ENCODE data around the gene TUB. TPM values are rescaled to one million over a fixed set of nuclear protein-coding genes. Genes with fewer than 3 reads are reported as not detected.

TUB gene
- polyA plus RNA-seq, 1 donor (not counting 4 experiments of a cell fraction or from before 2014, with no cell fraction given): 0.84 TPM

DNA sequence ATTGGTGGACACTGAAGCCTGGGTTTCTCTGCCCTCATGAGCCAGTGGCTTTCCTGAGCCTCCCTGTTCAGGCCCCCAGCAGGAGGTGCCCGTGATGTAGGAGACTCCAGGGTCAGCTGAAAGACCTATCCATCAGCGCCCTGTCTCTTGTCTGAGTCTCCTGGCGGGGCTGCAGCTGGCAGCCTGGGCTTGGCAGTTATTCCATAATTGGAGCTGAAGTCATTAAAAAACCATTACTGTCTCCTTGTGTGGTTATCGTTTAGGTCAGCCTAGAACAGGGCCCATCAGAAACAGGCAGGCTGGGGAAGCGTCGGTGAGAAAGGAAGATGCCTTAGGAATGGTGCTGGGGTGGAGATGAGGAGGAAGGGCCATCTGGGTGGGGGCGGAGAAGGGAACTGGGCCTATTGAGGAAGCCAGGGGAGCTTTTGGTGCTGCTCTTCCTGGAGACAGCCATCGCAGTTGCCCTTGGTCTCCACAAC is 5.0 kb downstream of the TUB start:
- DNase-seq (ENCODE audit: low read depth, low spot score): no peak
- Histone ChIP-seq H3K27ac (ENCODE audit: control insufficient read depth, insufficient read depth, low read length) (no peak overlapping the region), H3K9me3 (ENCODE audit: control insufficient read depth, low read depth, low read length) (no peaks in the 10 kb centered on the region), H3K4me1 (ENCODE audit: control insufficient read depth, extremely low read depth, insufficient read depth, low read length) (peaks cover 9% of the 10 kb centered on the region), H3K36me3 (ENCODE audit: control insufficient read depth in 2 of 2, extremely low read depth in 1 of 2, insufficient read depth in 2 of 2, low read length in 2 of 2) (no peaks in the 10 kb centered on the region), H2AFZ (ENCODE audit: control insufficient read depth, low read length) (no peak overlapping the region), H3K9me1 (ENCODE audit: control insufficient read depth, extremely low read depth, insufficient read depth, low read length) (no peaks in the 10 kb centered on the region), H4K20me1 (ENCODE audit: control insufficient read depth, extremely low read depth, insufficient read depth, low read length) (no peaks in the 10 kb centered on the region), H3K27me3 (ENCODE audit: control insufficient read depth, extremely low read depth, insufficient read depth, low read length) (peaks cover 7% of the 10 kb centered on the region), H3K4me2 (ENCODE audit: control insufficient read depth, extremely low read depth, insufficient read depth, low read depth, low read length) (no peak overlapping the region), H3K79me2 (ENCODE audit: control insufficient read depth, insufficient read depth, low read length) (no peaks in the 10 kb centered on the region), H3K9ac (ENCODE audit: control insufficient read depth, extremely low read depth, insufficient read depth, low read length) (no peak overlapping the region), H3K4me3 (ENCODE audit: control insufficient read depth in 2 of 3, extremely low read depth in 1 of 3, insufficient read depth in 2 of 3, low read depth in 1 of 3, low read length in 3 of 3) (no peak overlapping the region)
- FAIRE-seq: no peak
- TF ChIP-seq, protein P1, sequence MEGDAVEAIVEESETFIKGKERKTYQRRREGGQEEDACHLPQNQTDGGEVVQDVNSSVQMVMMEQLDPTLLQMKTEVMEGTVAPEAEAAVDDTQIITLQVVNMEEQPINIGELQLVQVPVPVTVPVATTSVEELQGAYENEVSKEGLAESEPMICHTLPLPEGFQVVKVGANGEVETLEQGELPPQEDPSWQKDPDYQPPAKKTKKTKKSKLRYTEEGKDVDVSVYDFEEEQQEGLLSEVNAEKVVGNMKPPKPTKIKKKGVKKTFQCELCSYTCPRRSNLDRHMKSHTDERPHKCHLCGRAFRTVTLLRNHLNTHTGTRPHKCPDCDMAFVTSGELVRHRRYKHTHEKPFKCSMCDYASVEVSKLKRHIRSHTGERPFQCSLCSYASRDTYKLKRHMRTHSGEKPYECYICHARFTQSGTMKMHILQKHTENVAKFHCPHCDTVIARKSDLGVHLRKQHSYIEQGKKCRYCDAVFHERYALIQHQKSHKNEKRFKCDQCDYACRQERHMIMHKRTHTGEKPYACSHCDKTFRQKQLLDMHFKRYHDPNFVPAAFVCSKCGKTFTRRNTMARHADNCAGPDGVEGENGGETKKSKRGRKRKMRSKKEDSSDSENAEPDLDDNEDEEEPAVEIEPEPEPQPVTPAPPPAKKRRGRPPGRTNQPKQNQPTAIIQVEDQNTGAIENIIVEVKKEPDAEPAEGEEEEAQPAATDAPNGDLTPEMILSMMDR (optimal IDR thresholded peaks at IDR 0.05 in 1 of 3, IDR thresholded peaks at IDR 0.05 in 1 of 3, conservative IDR thresholded peaks at IDR 0.05 in 1 of 3; ENCODE audit: extremely low read depth in 1 of 3, insufficient read depth in 2 of 3, low read length in 3 of 3): no peak
- dilution Hi-C loops (cut with MboI; ENCODE audit: extremely low pct_ligation_motif_present, low sequenced_read_pairs): no loop called here

DNA sequence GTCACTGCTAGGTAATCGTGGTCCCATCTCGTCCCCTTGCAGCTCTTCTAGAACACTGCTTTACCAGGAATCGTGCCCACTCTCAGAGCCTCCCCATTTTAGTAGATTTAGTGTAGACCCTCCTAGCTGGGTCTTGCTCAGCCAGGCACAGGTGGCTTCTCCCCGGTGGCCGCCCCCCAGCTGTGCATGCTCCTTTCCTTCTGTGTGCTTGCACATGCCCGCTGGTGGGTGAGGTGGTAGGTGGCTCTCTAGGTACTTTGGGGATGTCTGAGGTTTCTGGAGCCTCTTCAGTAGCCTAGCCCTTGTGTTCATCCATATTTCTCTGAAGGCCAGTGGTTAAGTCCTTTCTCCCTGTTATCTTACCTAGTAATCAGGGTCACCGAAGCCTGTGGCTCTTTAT is 5.6 kb downstream of the TUB start:
- Histone ChIP-seq H3K9ac (ENCODE audit: control insufficient read depth, extremely low read depth, insufficient read depth, low read length) (no peak overlapping the region), H3K4me3 (ENCODE audit: control insufficient read depth in 2 of 3, extremely low read depth in 1 of 3, insufficient read depth in 2 of 3, low read depth in 1 of 3, low read length in 3 of 3) (no peak overlapping the region), H3K4me1 (ENCODE audit: control insufficient read depth, extremely low read depth, insufficient read depth, low read length) (peaks cover 8% of the 10 kb centered on the region), H4K20me1 (ENCODE audit: control insufficient read depth, extremely low read depth, insufficient read depth, low read length) (no peaks in the 10 kb centered on the region), H3K27me3 (ENCODE audit: control insufficient read depth, extremely low read depth, insufficient read depth, low read length) (peaks cover 6% of the 10 kb centered on the region), H3K36me3 (ENCODE audit: control insufficient read depth in 2 of 2, extremely low read depth in 1 of 2, insufficient read depth in 2 of 2, low read length in 2 of 2) (no peaks in the 10 kb centered on the region), H3K9me1 (ENCODE audit: control insufficient read depth, extremely low read depth, insufficient read depth, low read length) (no peaks in the 10 kb centered on the region), H2AFZ (ENCODE audit: control insufficient read depth, low read length) (no peak overlapping the region), H3K9me3 (ENCODE audit: control insufficient read depth, low read depth, low read length) (no peaks in the 10 kb centered on the region), H3K4me2 (ENCODE audit: control insufficient read depth, extremely low read depth, insufficient read depth, low read depth, low read length) (no peak overlapping the region), H3K27ac (ENCODE audit: control insufficient read depth, insufficient read depth, low read length) (no peak overlapping the region), H3K79me2 (ENCODE audit: control insufficient read depth, insufficient read depth, low read length) (no peaks in the 10 kb centered on the region)
- TF ChIP-seq, protein P1 (optimal IDR thresholded peaks at IDR 0.05 in 1 of 3, IDR thresholded peaks at IDR 0.05 in 1 of 3, conservative IDR thresholded peaks at IDR 0.05 in 1 of 3; ENCODE audit: extremely low read depth in 1 of 3, insufficient read depth in 2 of 3, low read length in 3 of 3): no peak
- TF ChIP-seq EZH2 (IDR thresholded peaks at IDR 0.05; ENCODE audit: low read length): no peak
- FAIRE-seq (no peak), DNase-seq (ENCODE audit: low read depth, low spot score) (no peak)
- dilution Hi-C loops (cut with MboI; ENCODE audit: extremely low pct_ligation_motif_present, low sequenced_read_pairs): no loop called here

Measured in keratinocyte (primary cell).